HG02970 (cell line): ENCODE data around the gene GALNT9.
"Not testable (repeated sequence)": the region's sequence is repeated elsewhere in the genome, so short reads cannot be mapped to it uniquely, and the experiment has no call there.

Experiments used
- ATAC-seq: cut with Tn5 transposase; IDR thresholded peaks from one replicate; pipeline ENCODE4 v1.9.1; 2021; ENCODE audit warnings: mild to moderate bottlenecking, moderate library complexity, moderate number of reproducible peaks; ENCODE audit not compliant: unreplicated experiment, low FRiP score

GALNT9 gene

DNA sequence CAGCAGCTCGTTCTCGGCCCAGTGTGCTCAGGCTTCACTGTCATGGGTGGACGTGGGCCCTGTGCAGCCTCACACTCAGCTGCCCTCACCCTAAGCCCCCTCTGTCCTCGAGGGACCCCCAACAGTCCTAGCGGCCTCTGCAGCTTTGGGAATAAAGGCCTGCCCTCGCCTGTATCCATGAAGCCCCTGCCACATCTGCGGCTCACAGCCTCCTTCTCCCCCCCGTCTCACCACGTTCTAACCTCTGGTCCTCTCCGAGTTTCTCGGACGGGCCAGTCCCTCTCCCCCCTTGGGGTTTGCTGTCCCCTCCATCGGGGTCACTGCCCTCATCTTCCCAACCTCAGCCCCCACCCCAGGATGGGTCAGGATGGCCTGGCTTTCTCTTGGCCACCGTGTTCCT, 30.2 kb upstream of the GALNT9 start:
- no peak for ATAC-seq

DNA sequence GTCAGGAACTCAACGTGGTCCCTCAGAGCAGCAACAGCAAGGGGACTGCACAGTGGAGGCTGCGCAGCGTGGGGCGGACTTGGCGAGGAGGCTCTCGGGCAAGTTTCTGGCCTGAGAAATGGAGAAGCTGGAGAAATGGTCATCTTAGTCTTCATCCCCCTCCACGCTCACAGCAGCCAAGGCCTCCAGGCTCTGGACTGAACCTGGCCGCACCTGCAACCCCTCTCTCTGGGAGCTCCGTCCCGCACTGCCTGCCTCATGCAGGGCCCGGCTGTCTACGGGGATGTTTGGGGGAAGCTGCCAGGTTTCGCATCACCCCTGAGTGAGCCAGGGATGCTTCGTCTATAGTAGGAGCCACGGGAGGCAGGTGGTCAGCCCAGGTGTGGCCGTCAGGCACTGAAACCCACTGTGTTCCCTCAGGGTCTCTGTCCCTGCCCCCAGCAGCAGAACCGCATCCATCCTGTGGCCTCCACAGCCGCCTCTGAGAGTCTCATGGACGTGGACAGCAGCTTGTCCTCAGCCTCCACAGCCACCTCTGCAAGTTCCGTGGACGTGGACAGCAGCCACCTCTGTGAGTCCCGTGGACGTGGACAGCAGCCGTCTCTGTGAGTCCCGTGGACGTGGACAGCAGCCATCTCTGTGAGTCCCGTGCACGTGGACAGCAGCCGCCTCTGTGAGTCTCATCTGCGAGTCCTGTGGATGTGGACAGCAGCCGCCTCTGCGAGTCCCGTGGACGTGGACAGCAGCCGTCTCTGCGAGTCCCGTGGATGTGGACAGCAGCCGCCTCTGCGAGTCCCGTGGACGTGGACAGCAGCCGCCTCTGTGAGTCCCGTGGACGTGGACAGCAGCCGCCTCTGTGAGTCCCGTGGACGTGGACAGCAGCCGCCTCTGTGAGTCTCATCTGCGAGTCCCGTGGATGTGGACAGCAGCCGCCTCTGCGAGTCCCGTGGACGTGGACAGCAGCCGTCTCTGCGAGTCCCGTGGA, 29.1 kb upstream of the GALNT9 start:
- ATAC-seq: not testable (repeated sequence)

DNA sequence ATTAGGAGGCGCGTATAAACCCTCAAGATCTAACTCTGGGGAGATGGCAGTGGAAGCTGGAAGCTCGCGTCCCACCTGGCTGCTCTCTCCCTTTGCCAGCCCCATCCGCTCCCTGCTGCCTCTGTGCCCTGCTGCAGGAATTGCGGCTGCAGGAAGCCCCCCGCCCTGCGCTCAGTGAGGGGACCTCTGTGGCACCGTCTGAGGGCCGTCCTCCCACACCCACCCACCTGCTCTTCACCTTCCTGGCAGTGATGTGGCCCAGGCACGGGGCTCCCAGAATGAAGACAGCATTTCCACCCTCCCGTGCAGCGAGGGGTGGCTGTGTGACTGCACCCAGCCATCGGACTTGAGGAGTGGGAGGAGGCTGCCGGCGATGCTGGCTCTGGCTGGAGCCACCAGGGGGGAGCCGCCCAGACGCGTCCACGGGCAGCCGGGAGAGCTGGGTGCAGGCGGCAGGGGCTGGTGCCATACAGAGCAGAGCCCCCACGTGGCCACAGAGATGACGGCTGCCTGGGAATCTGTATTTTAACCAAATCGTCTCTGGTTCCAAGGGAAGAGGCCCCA, 28.3 kb upstream of the GALNT9 start:
- ATAC-seq: no peak

DNA sequence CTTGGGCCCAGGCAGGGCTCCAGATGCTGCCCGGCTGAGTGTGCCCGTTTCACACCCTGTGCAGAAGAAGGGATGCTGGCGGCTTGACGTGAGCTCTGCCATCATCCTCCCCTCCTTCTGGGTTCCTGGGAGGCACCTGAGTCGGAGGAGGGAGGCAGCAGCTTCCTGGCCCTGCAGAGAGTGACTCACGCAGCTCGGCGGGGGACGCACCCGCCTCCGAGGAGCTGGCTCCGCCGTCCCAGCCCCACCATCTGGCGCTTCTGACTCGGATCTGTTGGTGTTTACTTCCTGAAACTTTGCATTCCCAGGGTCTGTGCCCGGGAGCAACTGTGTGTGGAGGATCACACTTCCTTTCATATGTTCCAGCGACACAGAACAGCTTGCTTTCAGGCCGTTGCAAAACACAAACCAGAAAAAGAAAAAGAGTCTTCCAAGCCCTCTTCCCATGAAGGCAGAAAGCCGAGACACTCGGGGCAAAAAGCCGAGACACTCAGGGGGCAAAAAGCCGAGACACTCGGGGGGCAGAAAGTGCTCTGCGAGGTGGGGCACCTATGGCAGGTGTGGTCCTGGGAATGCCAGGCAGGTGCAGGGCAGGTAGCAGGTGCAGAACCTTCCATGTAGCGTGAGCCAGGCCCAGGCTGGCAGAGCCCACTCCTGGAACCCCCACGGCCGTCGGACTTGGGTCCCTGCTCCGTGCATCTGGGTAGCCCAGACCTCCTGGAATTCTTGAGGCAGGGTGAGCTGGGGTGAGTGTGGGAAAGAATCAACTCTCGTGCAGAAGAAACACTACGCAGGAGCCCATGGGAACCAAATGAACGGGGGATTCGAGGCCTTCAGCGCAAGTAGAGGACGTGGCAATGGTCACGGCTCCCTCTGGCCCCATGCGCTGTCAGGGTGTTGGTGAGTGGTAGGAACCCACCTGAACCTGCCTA, 27.6 kb upstream of the GALNT9 start:
- no peak for ATAC-seq

DNA sequence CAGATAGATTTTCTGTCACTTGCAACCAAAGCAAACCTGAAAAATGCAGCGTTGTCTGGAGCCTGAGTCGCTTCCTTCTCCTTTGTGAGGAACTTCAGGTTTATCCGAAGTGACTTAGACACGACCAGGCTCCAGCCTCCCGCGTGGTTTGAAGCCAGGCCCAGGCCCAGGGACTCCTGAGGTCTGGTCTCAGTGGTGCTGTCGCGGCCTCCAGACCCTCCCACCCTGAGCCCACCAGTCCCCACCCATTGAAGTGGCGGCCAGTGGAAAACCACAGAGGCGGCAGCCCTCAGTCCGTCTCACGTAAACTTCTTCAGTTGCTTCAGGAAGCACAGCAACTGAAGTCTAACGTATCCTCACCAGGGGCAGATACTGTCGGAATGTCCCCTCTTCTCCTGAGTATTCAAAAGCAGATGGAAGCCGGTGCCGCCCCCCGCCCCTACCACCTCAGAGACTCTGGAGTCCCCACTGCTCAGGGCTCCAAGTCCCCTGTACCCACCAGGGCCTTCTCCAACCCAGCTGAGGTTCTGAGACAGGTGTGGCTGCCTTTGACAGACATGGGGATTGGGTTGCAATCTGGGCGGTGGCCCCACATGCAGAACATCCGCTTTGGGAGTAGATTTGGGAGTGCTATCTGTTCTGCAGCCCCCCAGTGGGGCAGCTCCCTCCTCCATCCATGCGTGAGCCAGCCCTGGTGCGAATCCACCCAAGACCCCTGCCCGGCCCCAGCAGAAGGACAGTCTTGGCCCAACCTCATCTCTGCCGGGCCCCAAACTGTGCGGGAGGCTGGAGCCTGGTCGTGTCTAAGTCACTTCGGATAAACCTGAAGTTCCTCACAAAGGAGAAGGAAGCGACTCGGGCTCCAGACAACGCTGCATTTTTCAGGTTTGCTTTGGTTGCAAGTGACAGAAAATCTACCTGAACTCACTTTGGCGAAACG, 26.6 kb upstream of the GALNT9 start:
- no peak for ATAC-seq

DNA sequence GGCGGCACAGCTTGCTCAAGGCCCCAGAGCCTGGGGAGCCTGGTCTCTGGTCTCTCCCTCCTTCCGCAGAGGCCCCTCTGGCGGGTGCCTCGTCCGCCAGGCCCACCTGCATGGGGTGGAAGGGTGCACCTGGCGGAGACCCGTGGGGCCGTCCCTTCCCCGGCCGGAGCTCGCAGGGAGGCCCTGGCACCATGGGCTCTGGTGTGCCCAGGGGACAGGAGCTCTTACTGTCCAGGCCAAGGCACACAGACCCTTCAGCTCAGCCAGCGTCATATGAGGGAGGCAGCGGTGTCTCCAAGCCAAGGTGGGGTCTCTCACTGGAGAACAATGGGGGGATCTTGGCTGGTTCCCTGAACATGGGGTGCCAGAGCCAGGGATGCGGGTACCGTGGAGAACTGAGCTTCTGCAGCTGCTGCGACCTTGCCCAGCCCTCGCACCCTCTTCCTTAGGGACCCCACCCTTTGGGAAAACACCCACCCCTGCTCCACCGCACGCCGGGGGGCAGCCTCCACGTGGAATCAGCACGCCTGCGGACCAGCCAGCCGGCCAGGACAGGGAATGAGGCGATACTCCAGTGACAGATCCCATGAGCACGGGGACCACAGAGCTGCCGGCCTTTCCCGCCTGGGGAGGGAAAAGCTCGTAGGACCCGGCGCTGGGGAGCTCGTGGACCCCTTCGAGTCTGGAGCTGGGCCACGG, 25.7 kb upstream of the GALNT9 start:
- ATAC-seq: no peak

GRCh38 chr12:132354211-132354981, 25.0 kb upstream of the GALNT9 start:
- ATAC-seq: no peak

DNA sequence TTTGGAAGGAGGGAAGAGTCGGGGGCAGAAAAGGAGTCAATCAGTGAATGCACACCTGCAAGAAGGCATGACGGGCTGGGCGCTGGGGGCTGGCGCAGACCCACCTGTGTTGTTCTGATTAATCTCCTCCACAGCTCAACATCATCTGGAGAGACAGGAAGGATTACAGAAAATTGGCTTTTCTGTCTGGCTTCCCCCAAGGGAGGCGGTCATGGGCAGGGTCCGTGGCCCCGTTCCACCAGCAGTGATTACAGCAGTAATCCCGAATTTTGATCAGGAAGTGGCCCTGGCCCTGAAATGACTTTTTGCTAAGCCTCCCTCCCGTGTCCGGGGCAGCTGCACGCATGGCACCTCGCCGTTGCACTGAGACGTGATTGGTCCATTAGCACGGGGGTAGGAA, 24.4 kb upstream of the GALNT9 start:
- ATAC-seq: no peak

GRCh38 chr12:132352896-132353800, 23.8 kb upstream of the GALNT9 start:
- no peak for ATAC-seq

- ATAC-seq: no peak
Measured at GRCh38 chr12:132351751-132352495, 22.5 kb upstream of the GALNT9 start.

DNA sequence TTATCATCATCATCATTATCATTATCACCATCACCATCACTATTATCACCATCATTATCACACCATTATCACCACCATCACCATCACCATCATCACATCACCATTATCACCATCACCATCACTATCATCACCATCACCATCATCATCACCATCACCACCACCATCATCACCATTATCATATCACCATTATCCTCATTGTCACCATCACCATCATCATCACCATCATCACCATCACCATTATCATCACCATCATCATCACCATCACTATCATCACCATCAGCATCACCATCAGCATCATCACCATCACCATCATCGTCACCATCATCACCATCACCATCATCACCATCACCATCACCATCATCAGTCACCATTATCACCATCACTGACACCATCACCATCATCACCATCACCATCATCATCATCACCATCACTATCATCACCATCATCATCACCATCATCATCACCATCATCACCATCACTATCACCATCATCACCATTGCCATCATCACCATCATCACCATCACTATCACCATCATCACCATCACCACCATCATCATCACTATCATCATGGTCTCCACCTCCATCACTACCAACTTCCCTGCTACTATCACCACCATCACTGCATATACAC, 20.2 kb upstream of the GALNT9 start:
- no peak for ATAC-seq

DNA sequence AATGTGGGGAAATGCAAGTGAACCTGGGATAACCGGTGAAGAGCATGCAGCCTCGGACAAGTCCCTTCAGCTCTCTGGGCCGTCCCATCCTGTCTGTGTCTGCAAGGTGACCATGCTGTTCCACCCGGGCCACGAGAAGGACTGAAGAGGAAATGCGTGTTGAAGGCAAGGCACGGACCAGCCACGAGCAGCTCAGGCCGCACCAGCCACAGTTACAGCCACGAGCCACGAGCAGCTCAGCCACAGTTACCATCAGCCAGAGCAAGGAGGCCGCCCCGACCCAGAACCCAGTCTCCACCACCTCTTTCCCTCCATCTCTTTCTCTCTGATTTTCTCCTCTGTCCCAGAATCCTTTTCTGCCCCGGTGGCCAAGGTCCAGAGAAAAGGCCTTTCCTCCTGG, 18.8 kb upstream of the GALNT9 start:
- no peak for ATAC-seq

DNA sequence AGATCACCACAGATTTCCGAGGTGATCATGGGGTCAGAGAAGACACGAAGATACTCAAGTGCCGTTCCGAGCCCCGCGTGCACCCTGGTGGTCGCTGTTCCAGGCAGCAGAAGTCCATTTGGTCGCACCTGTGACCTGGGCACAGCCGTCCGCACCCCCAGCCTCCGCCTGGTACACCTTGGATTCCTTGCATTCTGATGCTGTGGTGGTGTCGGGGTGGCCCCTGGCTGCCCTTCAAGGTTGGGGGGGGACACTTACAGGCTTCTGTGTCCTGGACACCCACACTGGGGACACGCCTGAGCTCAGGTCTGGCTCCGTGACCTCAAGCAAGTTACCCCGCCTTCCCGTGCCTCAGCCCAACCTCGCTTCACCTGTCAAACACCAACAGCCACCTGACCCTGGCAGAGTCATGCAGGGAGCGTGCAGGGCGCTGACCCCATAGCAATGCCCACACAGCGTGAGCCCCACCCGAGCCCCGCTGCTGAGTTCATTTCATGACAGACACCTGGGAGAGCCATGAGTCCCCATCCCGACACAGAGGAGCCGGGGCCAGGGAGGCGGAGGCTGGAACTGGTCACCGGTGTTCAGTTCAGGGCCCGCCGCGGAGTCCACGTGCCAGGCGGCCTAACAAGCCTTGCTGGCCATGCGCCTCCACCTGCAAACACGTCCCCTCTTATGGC, 17.9 kb upstream of the GALNT9 start:
- no peak for ATAC-seq

GRCh38 chr12:132346471-132347175, 17.2 kb upstream of the GALNT9 start:
- no peak for ATAC-seq

DNA sequence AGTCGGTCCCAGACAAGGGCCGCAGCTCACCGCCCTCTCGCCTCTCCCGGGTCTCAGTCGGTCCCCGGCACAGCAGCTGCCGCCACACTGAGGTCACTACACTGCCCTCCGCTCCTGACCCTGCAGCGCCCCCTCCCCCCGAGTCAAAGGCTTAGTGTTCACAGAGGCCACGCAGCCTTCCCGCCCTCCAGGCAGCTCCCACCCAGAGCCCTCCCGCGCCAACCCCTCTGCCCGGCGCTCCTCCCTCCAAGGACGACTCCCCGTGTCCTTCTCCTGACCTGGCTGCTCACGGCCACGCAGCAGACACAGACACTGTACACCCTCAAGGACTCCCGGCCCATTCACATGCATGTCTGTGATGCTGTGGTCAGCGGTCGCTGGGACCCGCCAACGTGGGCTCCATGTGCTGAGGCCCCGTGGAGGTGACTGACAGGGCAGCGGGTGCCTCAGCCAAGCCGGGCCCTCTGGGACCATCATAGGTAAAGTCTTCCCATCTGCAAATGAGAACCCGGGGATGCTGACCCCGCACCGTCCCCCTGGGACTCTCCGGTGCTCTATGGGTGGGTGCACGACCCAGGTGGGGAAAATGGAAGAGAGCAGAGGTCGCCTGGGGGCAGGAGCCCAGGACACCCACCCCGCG, 16.3 kb upstream of the GALNT9 start:
- no peak for ATAC-seq
